HepG2 (cell line): ENCODE results near the gene RMI1. TPM values are rescaled to one million over a fixed set of nuclear protein-coding genes. Genes with fewer than 3 reads are reported as not detected.
A peak's percentile ranks its signal among the peaks of the same experiment; 100 is the strongest.

Experiments used
- AGO2 ChIP-seq: fragments of 200-400 bp; formaldehyde crosslinking; optimal IDR thresholded peaks from 2 replicates; pipeline ENCODE3; 2017; ENCODE audit warnings: mild to moderate bottlenecking, low read depth, low read length, moderate library complexity
- ARID2 ChIP-seq: sonication (generic); formaldehyde crosslinking; IDR thresholded peaks from 2 replicates; pipeline ENCODE4 v1.8.1; 2022; ENCODE audit warnings: mild to moderate bottlenecking, missing genetic modification reagents, borderline replicate concordance
- ATF7-NPFF ChIP-seq: sonication (generic); formaldehyde crosslinking; IDR thresholded peaks from 2 replicates; pipeline ENCODE4 v1.8.1; 2023; ENCODE audit warnings: mild to moderate bottlenecking, low read depth, missing genetic modification reagents, moderate library complexity
- ETS1 ChIP-seq: sonication (generic); formaldehyde crosslinking; IDR thresholded peaks from 2 replicates; pipeline ENCODE4 v1.4.0; 2020; ENCODE audit warnings: missing genetic modification reagents
- GZF1 ChIP-seq: sonication (generic); formaldehyde crosslinking; IDR thresholded peaks from 2 replicates; pipeline ENCODE4 v1.5.1; 2020; ENCODE audit warnings: mild to moderate bottlenecking, missing genetic modification reagents
- HCFC1 ChIP-seq: fragments of 150-350 bp; IDR thresholded peaks from 2 replicates; pipeline ENCODE4 v1.6.1; 2014; ENCODE audit warnings: low read depth, low read length
- HDAC6 ChIP-seq: fragments of 200-600 bp; sonication (generic); IDR thresholded peaks from 2 replicates; pipeline ENCODE4 v1.7.0; 2017; ENCODE audit warnings: mild to moderate bottlenecking, antibody characterized with exemption, low read length, low read depth
- HMGXB4 ChIP-seq, 2 experiments: sonication (generic) in 1 of 2; formaldehyde crosslinking in 1 of 2; IDR thresholded peaks; 2 replicates each; pipeline versions ENCODE4 v1.4.0 to v1.6.1; 2018 to 2020; ENCODE audit warnings: missing genetic modification reagents in 2 of 2, borderline replicate concordance in 1 of 2, low read depth in 1 of 2, mild to moderate bottlenecking in 1 of 2, missing biosample characterization in 1 of 2
- HNRNPLL ChIP-seq: fragments of 200-400 bp; formaldehyde crosslinking; IDR thresholded peaks from 2 replicates; pipeline ENCODE4 v1.6.1; 2017; ENCODE audit warnings: mild to moderate bottlenecking, low read depth, low read length; ENCODE audit not compliant: poor library complexity, severe bottlenecking
- KDM2A ChIP-seq: sonication (generic); formaldehyde crosslinking; IDR thresholded peaks from 2 replicates; pipeline ENCODE4 v1.4.0; 2020; ENCODE audit warnings: low read depth, missing genetic modification reagents, borderline replicate concordance
- MAX ChIP-seq: IDR thresholded peaks from 2 replicates; pipeline ENCODE4 v1.6.1; 2012; ENCODE audit warnings: inconsistent platforms
- MEIS1 ChIP-seq: sonication (generic); formaldehyde crosslinking; IDR thresholded peaks from 2 replicates; pipeline ENCODE4 v1.9.0; 2021; ENCODE audit warnings: mild to moderate bottlenecking, missing genetic modification reagents, moderate library complexity, borderline replicate concordance
- SETDB1 ChIP-seq: sonication (generic); formaldehyde crosslinking; IDR thresholded peaks from 2 replicates; pipeline ENCODE4 v1.5.1; 2020; ENCODE audit warnings: missing genetic modification reagents, mild to moderate bottlenecking, borderline replicate concordance
- SKI ChIP-seq: fragments of 450-650 bp; IDR thresholded peaks from one replicate; pipeline ENCODE4 v1.6.1; 2018; ENCODE audit warnings: mild to moderate bottlenecking; ENCODE audit not compliant: partially characterized antibody
- TRAFD1 ChIP-seq: sonication (generic); formaldehyde crosslinking; IDR thresholded peaks from 2 replicates; pipeline ENCODE4 v1.5.1; 2020; ENCODE audit warnings: missing genetic modification reagents, mild to moderate bottlenecking, borderline replicate concordance
- ZFP82 ChIP-seq: sonication (generic); formaldehyde crosslinking; IDR thresholded peaks from 2 replicates; pipeline ENCODE4 v1.5.1; 2020; ENCODE audit warnings: mild to moderate bottlenecking, missing genetic modification reagents, borderline replicate concordance
- ZFX ChIP-seq: sonication (generic); formaldehyde crosslinking; IDR thresholded peaks from 2 replicates; pipeline ENCODE4 v1.4.0; 2020; ENCODE audit warnings: mild to moderate bottlenecking, low read depth, missing genetic modification reagents, moderate library complexity
- ZNF275 ChIP-seq: sonication (generic); formaldehyde crosslinking; IDR thresholded peaks from 2 replicates; pipeline ENCODE4 v1.8.0; 2022; ENCODE audit warnings: missing genetic modification reagents, mild to moderate bottlenecking, inconsistent platforms, borderline replicate concordance
- ZNF597 ChIP-seq: sonication (generic); formaldehyde crosslinking; IDR thresholded peaks from 2 replicates; pipeline ENCODE4 v1.5.0; 2020; ENCODE audit warnings: missing genetic modification reagents
- ZNF768 ChIP-seq: sonication (generic); formaldehyde crosslinking; IDR thresholded peaks from 2 replicates; pipeline ENCODE4 v1.4.0; 2020; ENCODE audit warnings: missing genetic modification reagents
- ZSCAN20 ChIP-seq: sonication (generic); formaldehyde crosslinking; IDR thresholded peaks from 2 replicates; pipeline ENCODE4 v1.4.0; 2020; ENCODE audit warnings: missing genetic modification reagents, mild to moderate bottlenecking, borderline replicate concordance
- polyA plus RNA-seq, 8 experiments: library from polyadenylated mRNA; depleted of rRNA in 3 of 8; stranded (reverse) in 7 of 8; unstranded in 1 of 8; fragments of >200 nt; fragmentation: Illumina TruSeq in 4 of 8; extraction: Trizol in 4 of 8; gene quantifications; 2 replicates each; pipeline versions ENCODE4 v1.2.1 to v1.2.3, GENCODE V29; 2011 to 2016; ENCODE audit warnings: low read depth in 4 of 8, missing spikeins in 1 of 8, mixed read lengths in 1 of 8; ENCODE audit not compliant: insufficient read depth in 1 of 8
- total RNA-seq, 5 experiments: library from RNA; depleted of rRNA; stranded (reverse); fragments of >200 nt; fragmentation: Illumina TruSeq; extraction: Trizol; gene quantifications; 2 replicates each; pipeline ENCODE4 v1.2.3, GENCODE V29; 2016; ENCODE audit warnings: low read depth in 1 of 5

Gene RMI1
- total and polyA plus RNA-seq, 2 of the 13 experiments (the other 11 are each of a cell fraction or from before 2014, with no cell fraction given): 0.54 to 3.7 TPM

GRCh38 chr9:83979812-83980394, 702 bp upstream of the RMI1 start, which contains the start of gene HNRNPK (continued):
- peak; percentile 31; the same call in 1 of the 2 replicates for TF ChIP-seq TRAFD1 (CRISPR knock-in tag)
- peak; percentile 90 for TF ChIP-seq HNRNPLL
- no peak for TF ChIP-seq ZNF597 (CRISPR knock-in tag)
- TF ChIP-seq KDM2A: peak; percentile 9; the same call in 1 of the 2 replicates
- TF ChIP-seq AGO2: peak; percentile 98
- TF ChIP-seq ARID2 (CRISPR knock-in tag): no peak
- TF ChIP-seq ZFP82: peak; percentile 75
- 0 out of 2 replicates have a peak, but pooled peaks have one; percentile 23 for TF ChIP-seq HDAC6
- 0 out of 2 replicates have a peak, but pooled peaks have one; percentile 41 for TF ChIP-seq ZSCAN20 (CRISPR knock-in tag)
- TF ChIP-seq GZF1 (CRISPR knock-in tag): 0 out of 2 replicates have a peak, but pooled peaks have one; percentile 21
- peak; percentile 56; the same call in 1 of the 2 replicates for TF ChIP-seq MEIS1 (CRISPR knock-in tag)
- no peak; the same call in 1 of the 2 replicates for TF ChIP-seq MAX
- peak; percentile 9; the same call in 1 of the 2 replicates for TF ChIP-seq HCFC1
- peak in 1 of 2 experiments; percentile 89; a peak in 2 of 4 replicates for TF ChIP-seq HMGXB4 (CRISPR knock-in tag; IDR thresholded peaks at IDR 0.05; ENCODE audit: borderline replicate concordance in 1 of 2, low read depth in 1 of 2)
- no peak for TF ChIP-seq ZNF275 (CRISPR knock-in tag)
- no peak for TF ChIP-seq ZFX (CRISPR knock-in tag)
- peak; percentile 61 for TF ChIP-seq SKI
- TF ChIP-seq ZNF768: peak; percentile 63; the same call in 1 of the 2 replicates
- TF ChIP-seq ATF7-NPFF (CRISPR knock-in tag): peak; percentile 19; the same call in 1 of the 2 replicates
- TF ChIP-seq ETS1 (CRISPR knock-in tag): no peak
- TF ChIP-seq SETDB1: no peak
